A673 (cell line): ENCODE data around the gene GRB10. TPM values are rescaled to one million over a fixed set of nuclear protein-coding genes. Genes with fewer than 3 reads are reported as not detected.

Experiments used
- BruUV-seq: library from RNA; stranded (reverse); fragments of 400-500 nt; replicated peaks from 2 replicates; lab custom pipeline; 2021; lab: Mats Ljungman, UMichigan
- CTCF ChIA-PET: fragments of 300-600 bp; sonication (Branson Sonifier 250); formaldehyde crosslinking; loops from one replicate; lab custom pipeline; 2022; ENCODE audit warnings: antibody characterized with exemption; lab: Charles Lee
- POLR2A ChIA-PET: fragments of 300-600 bp; sonication (Branson Sonifier 250); formaldehyde crosslinking; loops from one replicate; lab custom pipeline; 2022; ENCODE audit warnings: antibody characterized with exemption; ENCODE audit not compliant: low non-redundant PET; lab: Charles Lee
- DNase-seq: peaks from one replicate; pipeline ENCODE4 v3.0.0-alpha.2; 2015; ENCODE audit warnings: low spot score
- H3K27ac ChIP-seq: fragments of 200-600 bp; sonication (generic); 2 replicates; pipeline ENCODE4 v1.5.1; 2016; ENCODE audit warnings: mixed run types, low read depth, mild to moderate bottlenecking, mixed read lengths, antibody characterized with exemption, low read length; ENCODE audit not compliant: poor library complexity, severe bottlenecking
- H3K27me3 ChIP-seq: fragments of 200-600 bp; sonication (generic); replicated peaks from 2 replicates; pipeline ENCODE4 v1.6.1; 2017; ENCODE audit warnings: mixed run types, low read depth, mild to moderate bottlenecking, mixed read lengths, antibody characterized with exemption, low read length; ENCODE audit not compliant: insufficient read depth, poor library complexity
- H3K36me3 ChIP-seq: fragments of 200-600 bp; sonication (generic); 2 replicates; pipeline ENCODE4 v1.6.1; 2016; ENCODE audit warnings: mixed run types, mild to moderate bottlenecking, mixed read lengths, antibody characterized with exemption, low read length; ENCODE audit not compliant: insufficient read depth, poor library complexity, severe bottlenecking
- H3K4me1 ChIP-seq: fragments of 200-600 bp; sonication (generic); 2 replicates; pipeline ENCODE4 v1.6.1; 2017; ENCODE audit warnings: mixed run types, mild to moderate bottlenecking, mixed read lengths, antibody characterized with exemption, low read length; ENCODE audit not compliant: insufficient read depth, poor library complexity, severe bottlenecking
- H3K4me3 ChIP-seq: fragments of 200-600 bp; sonication (generic); 2 replicates; pipeline ENCODE4 v1.5.1; 2016; ENCODE audit warnings: low read depth, mixed run types, mild to moderate bottlenecking, mixed read lengths, low read length; ENCODE audit not compliant: poor library complexity, severe bottlenecking
- H3K9me3 ChIP-seq: fragments of 200-600 bp; sonication (generic); 2 replicates; pipeline ENCODE4 v1.6.1; 2016; ENCODE audit warnings: mixed run types, low read depth, mild to moderate bottlenecking, mixed read lengths, antibody characterized with exemption, low read length; ENCODE audit not compliant: poor library complexity, severe bottlenecking
- CTCF ChIP-seq: fragments of 300-800, 200-600 bp; sonication (generic); conservative IDR thresholded peaks from 2 replicates; pipeline ENCODE4 v1.5.1; 2017; ENCODE audit warnings: low read depth, mild to moderate bottlenecking, antibody characterized with exemption, low read length, moderate library complexity, mixed read lengths
- EZH2 ChIP-seq: fragments of 200-600 bp; sonication (generic); IDR thresholded peaks from 2 replicates; pipeline ENCODE4 v1.6.1; 2017; ENCODE audit warnings: borderline replicate concordance, low read depth, mild to moderate bottlenecking, mixed read lengths, antibody characterized with exemption, low read length; ENCODE audit not compliant: poor library complexity, severe bottlenecking
- intact Hi-C: fragments of 100-400 bp; cut with micrococcal nuclease; formaldehyde crosslinking; loops from one replicate; pipeline ENCODE4 v1.10.0; 2022; ENCODE audit not compliant: unreplicated experiment
- total RNA-seq: library from RNA; stranded (reverse); gene quantifications from 2 replicates; pipeline ENCODE4 v1.2.3, GENCODE V29; 2021

The GRB10 gene
- total RNA-seq, 1 experiment from 2014 or later: 0.41 TPM

GRCh38 chr7:50679218-50680007 lies 103.3 kb downstream of the GRB10 start:
- H3K36me3 ChIP-seq: no peaks in the 10 kb centered on the region
- TF ChIP-seq CTCF (peak; percentile 40; the same call in 1 of the 2 replicates), EZH2 (no peak)
- no peaks in the 10 kb centered on the region for H3K9me3 ChIP-seq
- ChIA-PET CTCF (no interaction called here), POLR2A (no interaction called here)
- H3K4me1 ChIP-seq: no peaks in the 10 kb centered on the region
- intact Hi-C loops: loop anchor here (2.0 to 5.0 kb wide), 2 partner anchors 212 to 587 kb away; partner anchors contain the start of gene ZPBP
- H3K4me3 ChIP-seq: no peak overlapping the region
- peaks cover 11% of the 10 kb centered on the region for H3K27me3 ChIP-seq
- no peak overlapping the region for H3K27ac ChIP-seq
- BruUV-seq: no TSS peak
- DNase-seq: peak; percentile 55

- peaks cover 11% of the 10 kb centered on the region for H3K27me3 ChIP-seq
- H3K36me3 ChIP-seq: no peaks in the 10 kb centered on the region
- ChIA-PET CTCF (no interaction called here), POLR2A (no interaction called here)
- BruUV-seq: no TSS peak
- intact Hi-C loops: loop anchor here (2.0 to 5.0 kb wide), 2 partner anchors 211 to 586 kb away; partner anchors contain the start of gene ZPBP
- no peak for DNase-seq
- TF ChIP-seq CTCF (no peak), EZH2 (no peak)
- no peaks in the 10 kb centered on the region for H3K4me1 ChIP-seq
- no peak overlapping the region for H3K4me3 ChIP-seq
- H3K27ac ChIP-seq: no peak overlapping the region
- no peaks in the 10 kb centered on the region for H3K9me3 ChIP-seq
Measured at GRCh38 chr7:50678586-50678985, 104.1 kb downstream of the GRB10 start.

GRCh38 chr7:50677638-50677996 lies 105.1 kb downstream of the GRB10 start:
- ChIA-PET POLR2A (interaction anchor here (0.6 kb wide), 1 partner anchor 1860 kb away, joined by 4 read pairs; no protein-coding TSS in a partner anchor), CTCF (no interaction called here)
- H3K27ac ChIP-seq: no peak overlapping the region
- peaks cover 11% of the 10 kb centered on the region for H3K27me3 ChIP-seq
- H3K36me3 ChIP-seq: no peaks in the 10 kb centered on the region
- no peak overlapping the region for H3K4me3 ChIP-seq
- H3K9me3 ChIP-seq: no peaks in the 10 kb centered on the region
- DNase-seq: no peak
- no peaks in the 10 kb centered on the region for H3K4me1 ChIP-seq
- TF ChIP-seq CTCF (no peak), EZH2 (no peak)
- BruUV-seq: no TSS peak
- intact Hi-C loops: loop anchor here (5.0 kb wide), 1 partner anchor 210 kb away; no protein-coding TSS in a partner anchor
